ENCODE data around the gene TAOK3. TPM values are rescaled to one million over a fixed set of nuclear protein-coding genes. Genes with fewer than 3 reads are reported as not detected.

TAOK3 gene
- 13.5 and 20.2 TPM in 2 replicates for total RNA-seq

GRCh38 chr12:118372541-118373495 lies at the start of gene TAOK3:
Gene TAOK3, minus strand, starts transcription at chr12:118372907. Its CDS starts 117,340 bp downstream, at chr12:118255567.

GRCh38 chr12:118376089-118377020 lies 3.6 kb upstream of the TAOK3 start, which contains the start of gene SUDS3:
Gene SUDS3, plus strand, starts transcription at chr12:118376555. Its CDS starts 137 bp downstream, at chr12:118376692.

GRCh38 chr12:118135788-118136558 lies 236.7 kb downstream of the TAOK3 start, which contains the start of gene PEBP1:
Gene PEBP1, plus strand, starts transcription at chr12:118136124. Its CDS starts 86 bp downstream, at chr12:118136210.

GRCh38 chr12:118103601-118104382 lies 268.9 kb downstream of the TAOK3 start, which contains the start of gene VSIG10:
Gene VSIG10, minus strand, starts transcription at chr12:118104011. Its CDS starts 340 bp downstream, at chr12:118103671.

Other genes starting within 250 kb of the TAOK3 start
- gene PEBP1, start 236.8 kb downstream of the TAOK3 start, total RNA-seq, result 253 and 267 TPM in 2 replicates
- gene SUDS3, start 3.6 kb upstream of the TAOK3 start, total RNA-seq, result 16.3 and 19.0 TPM in 2 replicates

Data from bronchus fibroblast of lung (primary cell).